ENCODE measurements around the gene AGO1. TPM values are rescaled to one million over a fixed set of nuclear protein-coding genes. Genes with fewer than 3 reads are reported as not detected.
"Not testable (repeated sequence)": the region's sequence is repeated elsewhere in the genome, so short reads cannot be mapped to it uniquely, and the experiment has no call there.

The AGO1 gene
- total and polyA plus RNA-seq, 7 donors: 3.0 to 26.3 (median 17.1) TPM

GRCh38 chr1:35945327-35945726 is 62.3 kb downstream of the AGO1 start:
- H3K27me3 ChIP-seq: no peaks in the 10 kb centered on the region
- TF ChIP-seq POLR2A (IDR thresholded peaks at IDR 0.05): no peak
- TF ChIP-seq, protein P1, sequence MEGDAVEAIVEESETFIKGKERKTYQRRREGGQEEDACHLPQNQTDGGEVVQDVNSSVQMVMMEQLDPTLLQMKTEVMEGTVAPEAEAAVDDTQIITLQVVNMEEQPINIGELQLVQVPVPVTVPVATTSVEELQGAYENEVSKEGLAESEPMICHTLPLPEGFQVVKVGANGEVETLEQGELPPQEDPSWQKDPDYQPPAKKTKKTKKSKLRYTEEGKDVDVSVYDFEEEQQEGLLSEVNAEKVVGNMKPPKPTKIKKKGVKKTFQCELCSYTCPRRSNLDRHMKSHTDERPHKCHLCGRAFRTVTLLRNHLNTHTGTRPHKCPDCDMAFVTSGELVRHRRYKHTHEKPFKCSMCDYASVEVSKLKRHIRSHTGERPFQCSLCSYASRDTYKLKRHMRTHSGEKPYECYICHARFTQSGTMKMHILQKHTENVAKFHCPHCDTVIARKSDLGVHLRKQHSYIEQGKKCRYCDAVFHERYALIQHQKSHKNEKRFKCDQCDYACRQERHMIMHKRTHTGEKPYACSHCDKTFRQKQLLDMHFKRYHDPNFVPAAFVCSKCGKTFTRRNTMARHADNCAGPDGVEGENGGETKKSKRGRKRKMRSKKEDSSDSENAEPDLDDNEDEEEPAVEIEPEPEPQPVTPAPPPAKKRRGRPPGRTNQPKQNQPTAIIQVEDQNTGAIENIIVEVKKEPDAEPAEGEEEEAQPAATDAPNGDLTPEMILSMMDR (IDR thresholded peaks at IDR 0.05): no peak
- no peak for TF ChIP-seq EP300 (IDR thresholded peaks at IDR 0.05)
- TF ChIP-seq POLR2AphosphoS5 (IDR thresholded peaks at IDR 0.05): no peak
- H3K4me1 ChIP-seq: peaks cover 0 to 22% (median 0%) of the 10 kb centered on the region in 4 donors
- intact Hi-C loops (cut with DNase I): no loop called here
- H3K36me3 ChIP-seq: no peaks in the 10 kb centered on the region
- no peak overlapping the region for H3K27ac ChIP-seq
- no peak overlapping the region for H3K4me3 ChIP-seq
- H3K9me3 ChIP-seq: no peaks in the 10 kb centered on the region
- no peak for DNase-seq
- WGBS, 2 donors: 71 to 77% methylated on average over 2 of the region's 2 CpGs

- Histone ChIP-seq H3K9me3 (no peaks in the 10 kb centered on the region), H3K4me3 (no peak overlapping the region), H3K4me1 (peaks cover 0 to 9% (median 0%) of the 10 kb centered on the region in 4 donors), H3K27ac (no peak overlapping the region), H3K36me3 (no peaks in the 10 kb centered on the region), H3K27me3 (no peaks in the 10 kb centered on the region)
- WGBS, 2 donors: 87 to 94% methylated on average over 2 of the region's 2 CpGs
- no peak for DNase-seq
- intact Hi-C loops (cut with DNase I): no loop called here
- TF ChIP-seq, protein P1 (IDR thresholded peaks at IDR 0.05): no peak
- no peak for TF ChIP-seq POLR2AphosphoS5 (IDR thresholded peaks at IDR 0.05)
- no peak for TF ChIP-seq POLR2A (IDR thresholded peaks at IDR 0.05)
- TF ChIP-seq EP300 (IDR thresholded peaks at IDR 0.05): no peak
Observed at GRCh38 chr1:35947547-35947946, 64.5 kb downstream of the AGO1 start.

DNA sequence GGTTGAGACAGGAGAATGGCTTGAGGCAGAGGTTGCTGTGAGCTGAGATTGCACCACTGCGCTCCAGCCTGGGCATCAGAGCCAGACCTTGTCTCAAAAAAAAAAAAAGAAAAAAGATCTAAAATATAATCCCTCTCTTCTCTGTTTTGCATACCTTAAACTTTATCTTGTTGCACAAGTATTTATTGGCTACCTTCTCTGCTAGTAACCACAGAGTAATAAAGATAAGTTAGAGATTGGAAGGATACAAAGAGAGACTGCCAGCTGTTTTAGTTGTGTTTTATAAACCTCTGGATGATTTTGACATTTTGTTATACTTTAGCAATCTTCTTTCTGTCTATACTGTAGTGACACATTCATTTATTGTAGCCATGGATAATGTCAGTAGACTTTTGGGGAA is 75.5 kb downstream of the AGO1 start:
- no peaks in the 10 kb centered on the region for H3K27me3 ChIP-seq
- peaks cover 0 to 3% (median 0%) of the 10 kb centered on the region in 4 donors for H3K4me1 ChIP-seq
- no peaks in the 10 kb centered on the region for H3K9me3 ChIP-seq
- no peak overlapping the region for H3K27ac ChIP-seq
- no peak for DNase-seq
- no peaks in the 10 kb centered on the region for H3K36me3 ChIP-seq
- TF ChIP-seq, protein P1 (IDR thresholded peaks at IDR 0.05): no peak
- TF ChIP-seq POLR2AphosphoS5 (IDR thresholded peaks at IDR 0.05) (no peak), EP300 (IDR thresholded peaks at IDR 0.05) (no peak), POLR2A (IDR thresholded peaks at IDR 0.05) (no peak)
- no peak overlapping the region for H3K4me3 ChIP-seq
- intact Hi-C loops (cut with DNase I): no loop called here
- 44 to 87% methylated on average over 1 of the region's 1 CpG for WGBS, 2 donors

DNA sequence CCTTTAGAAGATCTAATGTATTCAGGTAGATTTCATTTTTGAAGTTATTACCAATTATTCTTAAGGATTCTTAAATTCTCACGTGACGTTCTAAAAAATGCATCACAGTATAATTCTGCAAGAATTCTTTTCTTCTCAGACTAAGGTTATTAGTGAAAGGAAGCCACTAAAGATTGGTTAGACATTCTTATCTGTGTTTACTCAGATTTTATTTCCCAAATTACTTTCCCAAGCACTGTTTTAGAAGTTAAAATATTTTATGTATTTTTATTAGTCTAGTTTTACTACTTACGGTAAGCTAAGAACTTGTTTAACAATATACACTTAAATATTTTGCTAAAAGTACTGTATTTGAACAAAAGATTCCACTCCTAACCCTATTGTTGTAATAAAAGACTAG is 76.3 kb downstream of the AGO1 start:
- H3K9me3 ChIP-seq: no peaks in the 10 kb centered on the region
- H3K27me3 ChIP-seq: no peaks in the 10 kb centered on the region
- WGBS, 2 donors: 38 to 76% methylated on average over 3 of the region's 3 CpGs
- TF ChIP-seq, protein P1 (IDR thresholded peaks at IDR 0.05): no peak
- no peak for TF ChIP-seq POLR2AphosphoS5 (IDR thresholded peaks at IDR 0.05)
- TF ChIP-seq POLR2A (IDR thresholded peaks at IDR 0.05): no peak
- TF ChIP-seq EP300 (IDR thresholded peaks at IDR 0.05): no peak
- H3K4me1 ChIP-seq: peaks cover 0 to 3% (median 0%) of the 10 kb centered on the region in 4 donors
- no peak overlapping the region for H3K27ac ChIP-seq
- no peaks in the 10 kb centered on the region for H3K36me3 ChIP-seq
- DNase-seq: no peak
- intact Hi-C loops (cut with DNase I): no loop called here
- no peak overlapping the region for H3K4me3 ChIP-seq

DNA sequence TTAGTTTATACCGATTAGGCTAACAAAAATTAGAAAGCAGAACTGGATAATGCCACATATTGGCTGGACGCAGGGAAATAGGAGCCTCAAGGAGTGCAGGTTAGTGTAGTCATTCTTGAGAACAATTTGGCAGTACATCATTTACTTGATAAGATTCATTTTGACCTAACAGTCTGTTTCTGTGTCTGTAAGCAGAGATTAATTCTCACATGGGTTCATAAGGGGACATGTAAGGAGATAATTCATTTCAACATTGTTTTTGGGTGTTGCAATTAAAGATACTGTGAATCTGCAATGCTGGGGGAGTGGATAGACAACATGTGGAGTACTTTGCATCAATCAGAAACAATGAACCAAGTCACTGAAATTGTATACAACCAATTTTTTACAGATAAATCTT is 79.9 kb downstream of the AGO1 start:
- H3K4me1 ChIP-seq: peaks cover 0 to 3% (median 0%) of the 10 kb centered on the region in 4 donors
- no peak for DNase-seq
- no peak for TF ChIP-seq EP300 (IDR thresholded peaks at IDR 0.05)
- TF ChIP-seq, protein P1 (IDR thresholded peaks at IDR 0.05): no peak
- no peak for TF ChIP-seq POLR2A (IDR thresholded peaks at IDR 0.05)
- no peak for TF ChIP-seq POLR2AphosphoS5 (IDR thresholded peaks at IDR 0.05)
- no peak overlapping the region for H3K27ac ChIP-seq
- intact Hi-C loops (cut with DNase I): no loop called here
- no peaks in the 10 kb centered on the region for H3K27me3 ChIP-seq
- peaks cover 0 to 6% (median under 1%) of the 10 kb centered on the region in 4 donors for H3K36me3 ChIP-seq
- H3K4me3 ChIP-seq: no peak overlapping the region
- WGBS, 2 donors: 89 to 97% methylated on average over 2 of the region's 2 CpGs
- no peaks in the 10 kb centered on the region for H3K9me3 ChIP-seq

DNA sequence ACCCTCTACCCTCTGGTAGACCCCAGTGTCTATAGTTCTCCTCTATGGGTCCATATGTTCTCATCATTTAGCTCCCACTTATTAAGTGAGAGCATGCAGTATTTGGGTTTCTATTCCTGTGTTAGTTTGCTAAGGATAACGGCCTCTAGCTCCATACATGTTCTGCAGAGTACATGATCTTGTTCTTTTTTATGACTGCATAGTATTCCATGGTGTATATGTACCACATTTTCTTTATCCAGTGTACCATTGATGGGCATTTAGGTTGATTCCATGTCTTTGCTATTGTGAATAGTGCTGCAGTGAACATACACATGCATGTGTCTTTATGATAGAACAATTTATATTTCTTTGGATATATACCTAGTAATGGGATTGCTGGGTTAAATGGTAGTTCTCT is 81.3 kb downstream of the AGO1 start:
- H3K36me3 ChIP-seq: peaks cover 0 to 14% (median 4%) of the 10 kb centered on the region in 4 donors
- H3K27ac ChIP-seq; DNase-seq; intact Hi-C loops (cut with DNase I); H3K9me3 ChIP-seq; H3K4me3 ChIP-seq; H3K4me1 ChIP-seq; H3K27me3 ChIP-seq: not testable (repeated sequence)
- 95 to 98% methylated on average over 1 of the region's 1 CpG for WGBS, 2 donors
